Dendritic cell treated with granulocyte-macrophage colony-stimulating factor and Interleukin-4, amounts not matched to agents 40 ng/mL and 50 ng/mL, for 4 days (primary cell): Measurements from ENCODE around the gene MOG.
A peak's percentile ranks its signal among the peaks of the same experiment; 100 is the strongest.

Experiments used
- H3K27ac Mint-ChIP-seq: one replicate; pipeline ENCODE4 v1.8.0; 2022; ENCODE audit warnings: mild to moderate bottlenecking, mixed read lengths
- H3K27me3 Mint-ChIP-seq: one replicate; pipeline ENCODE4 v1.8.0; 2022; ENCODE audit warnings: mild to moderate bottlenecking, mixed read lengths
- H3K36me3 Mint-ChIP-seq: one replicate; pipeline ENCODE4 v1.8.0; 2022; ENCODE audit warnings: low read depth, mixed read lengths
- H3K4me1 Mint-ChIP-seq: one replicate; pipeline ENCODE4 v1.8.0; 2022; ENCODE audit warnings: low read depth, mixed read lengths
- H3K4me3 Mint-ChIP-seq: one replicate; pipeline ENCODE4 v1.8.0; 2022; ENCODE audit warnings: mild to moderate bottlenecking, moderate library complexity, mixed read lengths
- H3K9me3 Mint-ChIP-seq: one replicate; pipeline ENCODE4 v1.8.0; 2022; ENCODE audit warnings: mixed read lengths
- intact Hi-C: fragments of 100-400 bp; cut with micrococcal nuclease; formaldehyde crosslinking; loops from one replicate; pipeline ENCODE4 v1.15.0; 2022

The MOG gene

DNA sequence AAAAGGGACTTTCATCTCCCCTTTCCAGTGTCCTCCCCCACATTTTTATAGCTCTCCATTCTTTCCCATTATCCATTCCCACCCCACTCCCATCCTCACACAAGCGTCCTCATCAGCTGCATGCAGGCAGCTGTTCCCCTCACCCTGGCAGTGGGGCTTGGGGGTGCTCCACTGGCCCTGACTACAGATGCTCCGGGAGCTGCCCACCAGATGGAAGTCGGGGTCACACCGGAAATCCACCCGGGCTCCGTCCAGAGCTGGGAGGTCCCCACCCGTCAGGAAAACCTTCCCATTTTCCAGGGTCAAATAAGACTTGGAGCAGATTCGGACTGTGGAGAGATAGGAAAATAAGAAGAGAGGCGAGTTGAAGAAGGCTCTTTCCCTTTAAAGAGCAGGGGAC is 26.6 kb upstream of the MOG start:
- Mint-ChIP-seq H3K36me3 (peaks cover 31% of the 10 kb centered on the region), H3K4me3 (no peak overlapping the region), H3K27me3 (peaks cover 56% of the 10 kb centered on the region), H3K4me1 (peaks cover 62% of the 10 kb centered on the region), H3K27ac (no peak overlapping the region), H3K9me3 (no peaks in the 10 kb centered on the region)
- intact Hi-C loops = no loop called here

DNA sequence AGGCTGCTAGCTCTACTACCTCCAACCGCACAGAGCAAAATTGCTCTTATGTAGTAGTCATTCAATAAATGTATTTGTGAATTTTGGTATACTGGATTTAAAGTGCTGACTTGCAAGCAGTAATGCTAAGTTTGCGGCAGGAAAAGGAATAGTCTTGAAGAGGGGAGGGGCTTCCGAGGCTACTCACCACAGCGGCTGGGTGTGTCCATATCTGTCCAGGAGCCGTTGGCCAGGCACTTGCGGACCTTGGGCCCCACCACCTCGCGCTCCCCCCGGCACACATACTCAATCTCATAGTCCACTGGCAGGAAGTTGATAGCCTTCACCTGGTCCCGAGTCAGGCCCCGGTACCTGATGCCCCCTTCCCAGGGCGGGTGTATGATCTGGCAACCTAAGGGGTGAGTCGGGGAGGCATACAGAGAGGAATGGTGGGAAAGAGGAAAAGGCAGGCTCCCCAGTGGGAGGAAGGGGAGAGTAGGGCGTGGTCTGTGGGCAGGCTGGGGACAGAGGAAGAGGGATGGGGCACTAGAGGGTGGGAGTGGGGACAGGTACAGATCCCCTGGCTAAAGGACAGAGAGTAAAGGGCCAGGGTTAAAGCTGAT is 25.6 kb upstream of the MOG start:
- H3K4me1 Mint-ChIP-seq = peaks cover 57% of the 10 kb centered on the region
- peaks cover 31% of the 10 kb centered on the region for H3K36me3 Mint-ChIP-seq
- no peaks in the 10 kb centered on the region for H3K9me3 Mint-ChIP-seq
- H3K4me3 Mint-ChIP-seq = peak overlapping the region; percentile 86
- H3K27ac Mint-ChIP-seq = peak overlapping the region; percentile 55
- intact Hi-C loops = no loop called here
- peaks cover 54% of the 10 kb centered on the region for H3K27me3 Mint-ChIP-seq

DNA sequence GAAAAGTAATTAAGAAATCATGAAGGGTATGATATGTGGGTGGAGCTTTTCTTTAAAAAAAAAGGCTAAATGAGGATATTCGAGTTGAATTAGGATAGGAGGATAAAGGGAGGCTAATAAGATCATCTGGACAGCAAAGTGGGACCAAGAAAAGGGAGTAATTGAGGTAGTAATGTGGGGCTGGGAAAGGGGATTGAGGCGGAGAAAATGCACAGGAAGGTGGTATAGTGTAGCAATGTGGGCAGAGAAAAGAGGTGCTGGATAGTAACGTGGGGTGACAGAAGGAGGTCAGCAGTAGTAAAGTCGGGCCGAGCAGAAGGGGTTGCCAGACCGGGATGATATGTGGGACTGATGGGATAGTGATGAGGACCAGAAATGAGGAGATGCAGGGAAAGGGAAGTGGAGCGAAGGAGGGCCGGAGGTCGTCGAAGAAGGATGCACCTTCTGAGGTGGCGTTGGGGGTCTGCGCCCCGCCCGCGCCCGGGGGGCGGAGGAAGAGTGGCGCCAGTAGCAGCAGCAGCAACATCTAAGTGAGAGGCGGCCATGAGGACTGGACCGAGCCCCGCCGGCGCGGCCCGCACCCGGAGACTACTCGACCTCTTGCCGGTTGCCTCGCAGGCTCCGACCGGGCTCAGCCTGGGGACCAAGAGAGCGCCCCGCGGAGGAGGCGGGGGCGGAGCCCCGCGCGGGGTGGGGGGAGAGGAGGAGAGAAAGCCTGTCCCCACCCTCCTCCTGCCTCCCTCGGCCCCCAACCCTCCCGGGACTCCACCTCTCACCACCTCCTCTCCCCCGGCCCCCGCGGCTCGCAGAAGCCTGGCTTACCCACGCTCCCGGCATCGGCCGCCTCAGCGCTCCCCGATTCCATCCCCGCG is 24.8 kb upstream of the MOG start:
- intact Hi-C loops = loop anchor here (2.0 kb wide), 1 partner anchor 17 kb away; no protein-coding TSS in a partner anchor
- Mint-ChIP-seq H3K27ac (peak overlapping the region; percentile 55), H3K9me3 (no peaks in the 10 kb centered on the region), H3K27me3 (peaks cover 47% of the 10 kb centered on the region), H3K4me1 (peaks cover 61% of the 10 kb centered on the region), H3K36me3 (peaks cover 31% of the 10 kb centered on the region), H3K4me3 (peak overlapping the region; percentile 86)

DNA sequence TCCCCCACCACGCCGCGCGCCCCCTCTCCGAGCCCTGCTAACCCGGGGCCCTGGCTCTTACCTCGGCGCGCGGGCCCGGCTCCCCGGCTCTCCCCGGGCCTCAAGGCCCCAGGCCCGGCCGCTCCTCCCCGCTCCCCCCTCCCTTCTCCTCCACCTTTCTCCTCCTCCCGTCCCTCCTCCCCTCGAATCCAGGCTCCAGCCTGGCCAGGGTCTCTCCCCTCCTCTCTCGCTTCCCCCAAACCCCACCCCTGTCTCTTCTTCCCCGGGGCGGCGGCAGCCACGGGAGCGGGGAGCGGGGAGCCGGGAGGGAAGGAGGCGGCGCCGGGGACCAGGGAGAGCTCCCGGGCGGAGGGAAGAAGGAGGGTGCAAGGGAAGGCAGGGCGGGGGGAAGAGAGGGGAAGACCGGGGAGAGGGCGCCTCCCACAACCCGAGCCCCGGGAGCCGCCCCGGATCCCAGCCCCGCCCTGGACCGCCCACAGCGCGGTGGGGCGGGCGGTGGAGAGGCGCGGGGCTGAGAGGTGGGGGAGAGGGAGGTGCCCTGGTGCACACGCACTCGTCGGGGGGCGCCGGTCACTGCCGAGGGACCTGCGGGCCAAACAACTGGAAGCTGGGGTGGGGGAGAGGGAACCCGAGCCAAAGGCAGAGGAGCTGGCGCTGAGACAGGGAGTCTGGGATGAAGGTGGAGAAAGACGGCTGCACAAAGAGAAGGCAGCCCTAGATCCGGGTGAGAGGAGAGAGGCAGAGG is 23.9 kb upstream of the MOG start, which contains the start of gene GABBR1:
Gene GABBR1 (minus strand): TSS at position 395 of the 745 bp plus-strand sequence. CDS start 798 bp downstream, outside the sequence.
- H3K27me3 Mint-ChIP-seq = peaks cover 43% of the 10 kb centered on the region
- H3K27ac Mint-ChIP-seq = peak within 1 kb of the TSS; percentile 86
- peak within 1 kb of the TSS; percentile 86 for H3K4me3 Mint-ChIP-seq
- peaks cover 31% of the 10 kb centered on the region for H3K36me3 Mint-ChIP-seq
- peaks cover 62% of the 10 kb centered on the region for H3K4me1 Mint-ChIP-seq
- H3K9me3 Mint-ChIP-seq = no peaks in the 10 kb centered on the region
- intact Hi-C loops = loop anchor here (2.0 kb wide), 1 partner anchor 16 kb away; no protein-coding TSS in a partner anchor

DNA sequence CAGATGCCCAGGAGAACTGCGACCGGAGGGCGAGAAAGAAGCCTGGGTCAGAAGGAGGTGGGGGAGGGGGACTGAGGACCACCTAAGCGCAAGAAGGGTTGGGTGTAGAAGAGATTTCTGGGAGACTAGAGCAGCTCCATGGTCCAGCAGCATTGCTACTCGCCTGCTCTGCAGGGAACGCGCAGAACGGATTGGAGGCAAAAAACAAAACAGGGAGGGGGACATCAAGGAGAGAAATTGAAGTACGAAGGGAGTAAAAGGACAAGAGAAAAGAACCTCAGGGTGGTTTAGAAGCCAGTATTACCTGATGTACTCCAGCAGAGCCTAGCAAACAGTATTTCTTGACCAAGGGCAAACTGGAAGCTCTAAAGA is 23.4 kb upstream of the MOG start:
- no peaks in the 10 kb centered on the region for H3K9me3 Mint-ChIP-seq
- H3K4me3 Mint-ChIP-seq = peak overlapping the region; percentile 86
- peaks cover 39% of the 10 kb centered on the region for H3K27me3 Mint-ChIP-seq
- peaks cover 57% of the 10 kb centered on the region for H3K4me1 Mint-ChIP-seq
- H3K36me3 Mint-ChIP-seq = peaks cover 31% of the 10 kb centered on the region
- peak overlapping the region; percentile 86 for H3K27ac Mint-ChIP-seq
- intact Hi-C loops = loop anchor here (2.0 kb wide), 1 partner anchor 15 kb away; no protein-coding TSS in a partner anchor

DNA sequence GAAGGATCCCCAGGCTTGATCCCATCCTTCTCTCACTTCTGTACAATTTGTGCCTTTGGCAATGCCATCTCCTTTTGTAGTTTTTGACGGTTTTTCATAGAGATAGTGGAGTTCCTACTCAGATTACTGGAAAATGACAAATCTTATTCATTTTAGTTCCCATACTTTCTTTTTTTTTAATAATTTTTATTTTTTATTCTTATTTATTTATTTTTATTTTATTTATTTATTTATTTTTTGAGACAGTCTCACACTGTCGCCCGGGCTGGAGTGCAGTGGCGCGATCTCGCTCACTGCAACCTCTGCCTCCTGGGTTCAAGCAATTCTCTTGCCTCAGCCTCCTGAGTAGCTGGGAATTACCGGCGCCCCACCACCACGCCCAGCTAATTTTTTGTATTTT is 19.6 kb upstream of the MOG start:
- H3K36me3 Mint-ChIP-seq = peaks cover 6% of the 10 kb centered on the region
- no peaks in the 10 kb centered on the region for H3K9me3 Mint-ChIP-seq
- H3K4me1 Mint-ChIP-seq = peaks cover 32% of the 10 kb centered on the region
- no peak overlapping the region for H3K4me3 Mint-ChIP-seq
- H3K27me3 Mint-ChIP-seq = peaks cover 5% of the 10 kb centered on the region
- no peak overlapping the region for H3K27ac Mint-ChIP-seq
- intact Hi-C loops = no loop called here

DNA sequence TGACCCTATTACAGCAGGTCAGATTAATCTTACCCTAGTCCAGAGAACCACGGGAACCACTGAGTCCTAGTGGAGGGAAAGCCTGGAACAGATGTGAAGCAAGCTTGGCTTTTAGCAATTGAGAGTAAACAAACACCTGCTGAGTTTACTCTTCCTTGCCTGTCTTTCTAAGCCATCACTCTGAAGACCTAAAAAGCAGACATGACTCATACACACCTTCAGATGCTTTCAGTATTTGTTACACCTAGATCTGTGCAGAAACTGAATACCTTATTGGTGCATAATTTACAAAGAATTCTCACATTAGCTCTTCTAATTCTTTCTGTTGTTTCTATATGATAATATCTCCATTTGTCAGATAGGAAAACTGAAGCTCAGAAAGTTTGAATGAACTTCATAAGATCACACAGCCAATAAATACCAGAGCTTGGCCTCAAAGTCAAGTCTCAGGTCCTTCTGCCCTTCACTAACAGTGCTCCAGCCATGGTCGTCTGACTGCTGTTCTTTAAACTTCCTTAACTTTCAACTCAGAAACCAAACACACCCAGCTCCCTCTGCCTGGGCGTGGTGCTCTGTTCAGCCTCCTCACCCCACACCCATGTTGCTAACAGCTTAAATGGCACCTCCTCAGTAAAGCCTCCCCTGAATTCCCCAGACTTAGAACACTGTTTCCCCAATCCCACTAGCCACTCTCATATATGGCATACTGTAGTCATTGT is 15.3 kb upstream of the MOG start:
- intact Hi-C loops = no loop called here
- Mint-ChIP-seq H3K27ac (peak overlapping the region; percentile 89), H3K27me3 (no peaks in the 10 kb centered on the region), H3K4me3 (peak overlapping the region; percentile 35), H3K9me3 (no peaks in the 10 kb centered on the region), H3K36me3 (no peaks in the 10 kb centered on the region), H3K4me1 (peaks cover 17% of the 10 kb centered on the region)

DNA sequence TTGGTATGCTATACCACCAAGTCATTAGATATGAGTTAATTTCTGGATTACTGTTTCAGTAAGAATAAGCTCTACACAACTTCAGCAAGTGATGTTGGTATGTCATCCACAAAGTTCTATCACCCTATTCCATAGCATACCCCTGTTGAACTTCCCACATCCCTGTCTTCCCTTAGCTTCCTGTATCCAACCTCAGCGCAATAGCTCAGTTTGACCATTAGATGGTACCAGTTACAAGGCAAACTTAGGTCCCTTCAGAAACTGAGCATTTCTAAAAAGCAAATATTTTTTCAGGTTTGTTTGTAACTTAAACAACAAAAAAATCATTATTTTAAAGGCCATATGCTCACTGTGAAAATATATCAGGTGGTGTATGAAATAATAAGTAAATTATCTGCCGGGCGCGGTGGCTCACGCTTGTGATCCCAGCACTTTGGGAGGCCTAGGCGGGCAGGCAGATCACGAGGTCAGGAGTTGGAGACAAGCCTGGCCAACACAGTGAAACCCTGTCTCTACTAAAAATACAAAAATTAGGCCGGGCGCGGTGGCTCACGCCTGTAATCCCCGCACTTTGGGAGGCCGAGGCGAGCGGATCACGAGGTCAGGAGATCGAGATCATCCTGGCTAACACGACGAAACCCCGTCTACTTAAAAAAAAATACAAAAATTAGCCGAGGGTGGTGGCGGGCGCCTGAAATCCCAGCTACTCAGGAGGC is 8.8 kb upstream of the MOG start:
- Mint-ChIP-seq H3K4me1 (no peaks in the 10 kb centered on the region), H3K27me3 (no peaks in the 10 kb centered on the region), H3K27ac (no peak overlapping the region), H3K4me3 (no peak overlapping the region), H3K9me3 (no peaks in the 10 kb centered on the region), H3K36me3 (no peaks in the 10 kb centered on the region)
- intact Hi-C loops = loop anchor here (2.0 kb wide), 1 partner anchor 15 kb away; the partner anchor contains the start of gene GABBR1

DNA sequence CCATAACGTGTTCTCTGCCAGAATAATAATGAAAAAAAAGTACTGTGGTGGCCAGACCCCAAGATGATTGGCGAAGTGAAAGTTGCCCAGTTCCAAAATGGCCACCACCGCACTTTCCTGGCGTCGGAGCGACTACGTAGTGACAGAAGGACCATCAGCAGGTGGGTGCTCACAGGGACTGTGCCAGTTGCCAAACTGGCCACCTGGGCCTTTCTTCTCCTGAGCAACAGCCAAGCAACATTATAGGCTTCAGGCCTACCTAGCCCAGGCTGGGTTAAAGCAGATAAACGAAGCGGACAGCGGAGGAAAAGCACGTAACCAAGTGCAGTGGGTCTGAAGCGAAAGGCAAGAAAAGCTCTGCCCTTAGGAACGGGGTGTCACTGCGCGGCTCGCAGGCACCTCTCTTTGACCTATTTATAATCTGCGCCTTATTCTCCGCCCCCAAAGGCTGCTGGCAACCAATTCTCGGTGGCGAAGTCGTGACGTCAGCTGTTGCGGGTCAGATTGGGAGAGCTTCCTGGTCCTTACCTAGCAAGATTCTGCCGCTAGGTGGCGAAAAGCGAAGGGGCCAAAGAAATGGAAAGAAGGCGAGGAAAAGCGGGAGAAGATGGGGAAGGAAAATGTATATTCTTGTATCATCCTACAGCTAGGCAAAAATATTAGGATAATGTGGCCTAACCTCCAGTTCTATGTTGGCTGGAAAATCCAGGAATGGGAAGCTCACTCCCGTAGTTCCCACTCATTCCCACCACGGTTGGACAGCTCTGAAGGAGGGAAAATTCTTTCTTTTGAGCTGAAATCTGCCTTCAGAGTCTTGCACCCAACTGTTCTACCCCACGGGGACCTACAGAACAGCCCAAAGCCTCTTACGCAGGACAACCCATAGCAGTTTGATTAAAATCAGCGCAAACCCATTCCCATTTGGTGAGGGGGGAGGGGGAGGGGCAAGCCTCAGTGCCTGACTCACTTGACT is 6.9 kb upstream of the MOG start:
- Mint-ChIP-seq H3K27me3 (peaks cover 8% of the 10 kb centered on the region), H3K27ac (peak overlapping the region; percentile 100), H3K4me3 (peak overlapping the region; percentile 95), H3K4me1 (no peaks in the 10 kb centered on the region), H3K36me3 (no peaks in the 10 kb centered on the region), H3K9me3 (no peaks in the 10 kb centered on the region)
- intact Hi-C loops = loop anchor here (2.0 kb wide), 3 partner anchors 17 to 103 kb away; partner anchors contain the start of gene GABBR1

DNA sequence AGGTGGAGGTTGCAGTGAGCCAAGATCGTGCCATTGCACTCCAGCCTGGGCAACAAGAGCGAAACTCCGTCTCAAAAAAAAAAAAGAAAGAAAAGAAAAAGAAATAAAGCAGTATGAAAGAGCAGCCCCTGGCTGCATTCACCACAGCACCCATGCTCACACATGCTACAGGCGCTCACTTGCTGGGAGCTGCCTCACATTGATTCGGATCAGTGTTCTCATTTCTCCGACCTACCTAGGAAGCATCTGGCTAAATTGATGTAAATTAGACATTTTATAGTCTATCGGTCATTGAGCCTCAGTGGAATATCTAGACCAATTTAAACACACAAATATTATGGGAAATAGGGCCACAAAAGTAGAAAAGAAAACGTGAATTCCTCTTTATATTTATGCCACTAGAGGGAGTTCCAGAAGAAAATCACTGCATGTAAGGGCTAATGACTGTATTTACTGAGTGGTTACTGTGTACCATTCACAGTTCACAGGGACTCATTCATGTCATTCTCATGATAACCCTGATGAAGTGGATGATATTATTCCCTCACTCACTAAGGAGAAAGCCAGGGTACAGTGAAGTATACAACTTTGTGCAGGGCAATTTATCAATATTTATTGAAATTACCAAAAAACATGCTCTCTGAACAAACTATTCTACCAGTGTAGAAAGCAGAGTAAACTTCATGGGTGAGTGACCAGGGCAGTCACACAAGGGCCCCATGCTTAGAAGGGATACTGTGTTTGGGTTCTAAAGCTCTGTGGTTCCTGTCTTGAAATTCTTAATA is 5.3 kb upstream of the MOG start:
- Mint-ChIP-seq H3K4me1 (peaks cover 5% of the 10 kb centered on the region), H3K36me3 (no peaks in the 10 kb centered on the region), H3K27ac (no peak overlapping the region), H3K27me3 (peaks cover 10% of the 10 kb centered on the region), H3K9me3 (no peaks in the 10 kb centered on the region), H3K4me3 (no peak overlapping the region)
- intact Hi-C loops = loop anchor here (2.0 kb wide), 2 partner anchors 45 to 101 kb away; no protein-coding TSS in a partner anchor

DNA sequence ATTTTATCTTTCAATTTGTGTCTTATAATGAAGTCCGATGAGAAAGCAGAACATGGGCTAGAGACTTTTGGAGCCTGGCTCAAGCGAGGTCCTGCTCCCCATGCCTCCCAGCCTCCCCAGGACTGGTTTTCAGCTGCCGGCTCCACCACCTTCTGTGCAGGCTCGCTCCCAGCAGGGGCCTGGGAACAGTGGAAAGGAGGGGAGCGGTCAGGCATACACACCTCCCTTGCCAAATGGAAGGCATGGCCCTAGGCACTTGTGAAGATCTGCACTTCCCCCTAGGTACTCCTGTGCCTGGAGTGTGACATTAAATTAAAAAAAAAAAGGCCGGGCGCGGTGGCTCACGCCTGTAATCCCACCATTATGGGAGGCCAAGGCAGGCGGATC is 4.7 kb upstream of the MOG start:
- Mint-ChIP-seq H3K27me3 (peaks cover 15% of the 10 kb centered on the region), H3K9me3 (no peaks in the 10 kb centered on the region), H3K4me1 (peaks cover 11% of the 10 kb centered on the region), H3K4me3 (no peak overlapping the region), H3K27ac (no peak overlapping the region), H3K36me3 (no peaks in the 10 kb centered on the region)
- intact Hi-C loops = no loop called here
